ENCODE results near the gene CDHR4. TPM values are rescaled to one million over a fixed set of nuclear protein-coding genes. Genes with fewer than 3 reads are reported as not detected.

The CDHR4 gene
- total RNA-seq, 1 donor: not detected

DNA sequence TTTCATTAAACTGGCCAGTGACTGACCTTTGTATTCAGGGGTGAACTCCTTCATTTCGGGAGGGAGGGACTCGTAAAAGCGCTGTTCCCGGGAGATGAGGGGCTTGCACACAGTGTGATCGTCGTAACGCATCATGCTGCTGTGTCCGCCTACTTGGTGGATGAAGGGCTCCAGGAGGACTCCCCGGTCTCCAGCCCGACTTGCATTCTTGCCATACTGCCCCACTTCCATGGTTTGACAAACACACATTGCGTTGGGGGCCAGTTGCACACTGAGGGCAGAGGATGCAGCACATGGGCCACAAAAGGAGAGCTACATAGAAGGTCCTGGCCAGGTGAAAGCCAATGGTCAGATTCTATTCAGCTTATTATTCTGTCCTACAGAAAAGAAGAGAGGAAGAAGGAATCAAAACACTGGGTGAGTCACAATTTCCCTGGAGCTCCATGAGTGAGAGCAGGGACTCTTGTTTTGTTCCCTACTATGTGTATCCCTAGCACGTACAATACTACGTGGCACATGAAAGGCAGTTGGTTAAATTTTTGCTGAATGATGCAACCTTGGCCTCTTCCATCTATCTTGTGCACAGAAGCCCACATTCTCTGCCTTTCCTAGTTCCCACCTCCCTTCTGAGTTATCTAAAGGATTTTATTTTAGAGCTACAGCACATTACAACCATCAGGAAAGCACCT lies 51.7 kb downstream of the CDHR4 start:
- H3K27me3 ChIP-seq (ENCODE audit: insufficient read depth, low read length): no peaks in the 10 kb centered on the region
- H2AFZ ChIP-seq (ENCODE audit: low read length): no peak overlapping the region
- DNase-seq (ENCODE audit: insufficient read length, low spot score, missing footprints): no peak
- no peak overlapping the region for H3K4me3 ChIP-seq (ENCODE audit: insufficient read depth, low read length)
- TF ChIP-seq, protein P1, sequence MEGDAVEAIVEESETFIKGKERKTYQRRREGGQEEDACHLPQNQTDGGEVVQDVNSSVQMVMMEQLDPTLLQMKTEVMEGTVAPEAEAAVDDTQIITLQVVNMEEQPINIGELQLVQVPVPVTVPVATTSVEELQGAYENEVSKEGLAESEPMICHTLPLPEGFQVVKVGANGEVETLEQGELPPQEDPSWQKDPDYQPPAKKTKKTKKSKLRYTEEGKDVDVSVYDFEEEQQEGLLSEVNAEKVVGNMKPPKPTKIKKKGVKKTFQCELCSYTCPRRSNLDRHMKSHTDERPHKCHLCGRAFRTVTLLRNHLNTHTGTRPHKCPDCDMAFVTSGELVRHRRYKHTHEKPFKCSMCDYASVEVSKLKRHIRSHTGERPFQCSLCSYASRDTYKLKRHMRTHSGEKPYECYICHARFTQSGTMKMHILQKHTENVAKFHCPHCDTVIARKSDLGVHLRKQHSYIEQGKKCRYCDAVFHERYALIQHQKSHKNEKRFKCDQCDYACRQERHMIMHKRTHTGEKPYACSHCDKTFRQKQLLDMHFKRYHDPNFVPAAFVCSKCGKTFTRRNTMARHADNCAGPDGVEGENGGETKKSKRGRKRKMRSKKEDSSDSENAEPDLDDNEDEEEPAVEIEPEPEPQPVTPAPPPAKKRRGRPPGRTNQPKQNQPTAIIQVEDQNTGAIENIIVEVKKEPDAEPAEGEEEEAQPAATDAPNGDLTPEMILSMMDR (IDR thresholded peaks at IDR 0.05; ENCODE audit: extremely low read depth, low read depth, low read length): no peak
- H3K79me2 ChIP-seq (ENCODE audit: insufficient read depth, low read length): peaks cover 80% of the 10 kb centered on the region
- peaks cover 18% of the 10 kb centered on the region for H3K36me3 ChIP-seq (ENCODE audit: insufficient read depth, low read length)
- peaks cover 52% of the 10 kb centered on the region for H4K20me1 ChIP-seq (ENCODE audit: insufficient read depth, low read length)
- H3K4me2 ChIP-seq (ENCODE audit: insufficient read depth, low read length): no peak overlapping the region
- H3K9me3 ChIP-seq (ENCODE audit: low read depth, low read length): no peaks in the 10 kb centered on the region
- H3K27ac ChIP-seq (ENCODE audit: low read depth, low read length): peak overlapping the region; percentile 75
- H3K4me1 ChIP-seq (ENCODE audit: insufficient read depth, low read length): peaks cover 25% of the 10 kb centered on the region

DNA sequence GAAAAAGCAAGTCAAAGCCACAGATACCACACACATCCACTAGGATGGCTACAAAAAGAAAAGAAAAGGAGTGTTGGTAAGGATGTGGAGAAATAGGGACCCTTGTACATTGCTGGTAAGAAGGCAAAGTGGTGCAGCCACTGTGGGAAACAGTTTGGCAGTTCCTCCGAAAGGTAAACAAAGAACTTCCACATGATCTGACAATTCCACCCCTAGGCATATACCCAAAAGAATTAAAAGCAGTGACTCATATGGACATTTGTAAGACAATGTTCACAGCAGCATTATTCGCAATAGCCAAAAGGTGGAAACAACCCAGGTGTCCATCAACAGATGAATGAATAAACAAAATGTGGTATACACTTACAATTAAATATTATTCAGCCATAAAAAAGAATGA lies 53.7 kb downstream of the CDHR4 start:
- Histone ChIP-seq H3K9me3 (ENCODE audit: low read depth, low read length) (no peaks in the 10 kb centered on the region), H3K27me3 (ENCODE audit: insufficient read depth, low read length) (no peaks in the 10 kb centered on the region), H3K79me2 (ENCODE audit: insufficient read depth, low read length) (peaks cover 75% of the 10 kb centered on the region), H3K36me3 (ENCODE audit: insufficient read depth, low read length) (peaks cover 18% of the 10 kb centered on the region), H2AFZ (ENCODE audit: low read length) (no peak overlapping the region), H3K4me1 (ENCODE audit: insufficient read depth, low read length) (peaks cover 25% of the 10 kb centered on the region), H3K4me3 (ENCODE audit: insufficient read depth, low read length) (no peak overlapping the region), H4K20me1 (ENCODE audit: insufficient read depth, low read length) (peaks cover 47% of the 10 kb centered on the region), H3K27ac (ENCODE audit: low read depth, low read length) (no peak overlapping the region), H3K4me2 (ENCODE audit: insufficient read depth, low read length) (no peak overlapping the region)
- TF ChIP-seq, protein P1 (IDR thresholded peaks at IDR 0.05; ENCODE audit: extremely low read depth, low read depth, low read length): peak; percentile 4
- DNase-seq (ENCODE audit: insufficient read length, low spot score, missing footprints): no peak

Small RNA genes lying within 50 kb of the gene (small RNA-seq; reads per million reads assigned to genes)
- not detected for gene COX6CP14

Other genes starting within 250 kb of the CDHR4 start
- gene BSN, start 245.4 kb downstream of the CDHR4 start, total RNA-seq: under 0.01 and 0.29 TPM in 2 replicates
- 98.8 and 101 TPM in 2 replicates for gene APEH, start 125.5 kb downstream of the CDHR4 start, total RNA-seq
- gene MST1, start 110.4 kb downstream of the CDHR4 start, total RNA-seq: 6.5 and 6.9 TPM in 2 replicates
- 25.0 and 33.3 TPM in 2 replicates for gene RNF123, start 110.3 kb downstream of the CDHR4 start, total RNA-seq
- gene AMIGO3, start 80.2 kb downstream of the CDHR4 start, total RNA-seq: 0.29 and 1.8 TPM in 2 replicates
- 17.4 and 21.0 TPM in 2 replicates for gene GMPPB, start 75.9 kb downstream of the CDHR4 start, total RNA-seq
- 46.9 and 48.5 TPM in 2 replicates for gene IP6K1, start 13.3 kb downstream of the CDHR4 start, total RNA-seq
- gene INKA1, start 3.4 kb upstream of the CDHR4 start, total RNA-seq: 5.8 and 6.5 TPM in 2 replicates
- gene UBA7, start 14.1 kb upstream of the CDHR4 start, total RNA-seq: 76.7 and 81.3 TPM in 2 replicates
- gene TRAIP, start 56.7 kb upstream of the CDHR4 start, total RNA-seq: 1.4 and 2.4 TPM in 2 replicates
- gene CAMKV, start 70.0 kb upstream of the CDHR4 start, total RNA-seq: not detected in 2 replicates
- gene MST1R, start 104.0 kb upstream of the CDHR4 start, total RNA-seq: 0.72 and 1.8 TPM in 2 replicates
- gene MON1A, start 129.9 kb upstream of the CDHR4 start, total RNA-seq: 13.0 and 14.1 TPM in 2 replicates
- gene RBM6, start 140.3 kb upstream of the CDHR4 start, total RNA-seq: 50.7 and 55.1 TPM in 2 replicates